BJ (cell line): ENCODE data around the gene PNPLA7. TPM values are rescaled to one million over a fixed set of nuclear protein-coding genes. Genes with fewer than 3 reads are reported as not detected.

ENCODE experiments used
- CTCF ChIA-PET: fragments of 350-600 bp; formaldehyde crosslinking; extraction: SDS; loops from one replicate; lab custom pipeline; 2021; ENCODE audit warnings: antibody characterized with exemption, inconsistent platforms; lab: Yijun Ruan, JAX
- POLR2A ChIA-PET: fragments of 300-600 bp; sonication (Branson Sonifier 250); formaldehyde crosslinking; extraction: SDS; loops from one replicate; lab custom pipeline; 2021; ENCODE audit warnings: antibody characterized with exemption; lab: Charles Lee
- DNase-seq: peaks from one replicate; pipeline ENCODE4 v3.0.0-alpha.2; 2011; ENCODE audit warnings: low read depth
- H3K27me3 ChIP-seq: 2 replicates; pipeline ENCODE4 v1.6.0; 2011; ENCODE audit warnings: low read length; ENCODE audit not compliant: control insufficient read depth, insufficient read depth
- H3K36me3 ChIP-seq: 2 replicates; pipeline ENCODE4 v1.5.1; 2011; ENCODE audit warnings: low read length; ENCODE audit not compliant: control insufficient read depth, insufficient read depth
- H3K4me3 ChIP-seq: 2 replicates; pipeline ENCODE4 v1.5.1; 2011; ENCODE audit warnings: low read depth, mild to moderate bottlenecking, control low read depth, low read length
- polyA plus RNA-seq: library from polyadenylated mRNA; depleted of rRNA; stranded (reverse); fragments of >200 nt; gene quantifications from 2 replicates; pipeline ENCODE4 v1.2.3, GENCODE V29; 2011
- TF ChIP-seq, protein P1 (sequence below): IDR thresholded peaks from 2 replicates; pipeline ENCODE4 v1.5.1; 2011; ENCODE audit warnings: low read depth, mild to moderate bottlenecking, control low read depth, inconsistent platforms, low read length, moderate library complexity; ENCODE audit not compliant: insufficient read depth

PNPLA7 gene
- polyA plus RNA-seq, 1 experiment, result 0.63 TPM

DNA sequence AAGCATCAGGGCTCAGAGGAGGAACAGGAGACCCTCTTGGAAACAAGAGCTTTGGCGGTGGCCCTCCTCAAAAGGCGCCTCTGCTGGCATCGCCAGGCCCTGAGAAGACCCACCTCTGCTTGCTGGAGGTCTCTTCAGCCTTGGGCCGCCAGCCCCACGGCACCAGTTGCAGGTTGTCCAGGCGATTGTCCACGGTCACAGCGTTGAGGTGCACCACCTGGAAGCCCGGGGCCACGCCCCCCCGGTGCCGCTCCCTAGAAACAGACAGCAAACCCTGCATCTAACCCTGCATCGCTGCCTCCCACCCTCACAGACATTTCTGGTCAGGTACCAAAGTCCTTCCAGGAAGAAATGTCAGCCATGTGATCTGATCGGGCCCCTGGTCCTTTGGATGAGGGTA is 36.7 kb upstream of the PNPLA7 start:
- CTCF ChIA-PET, result interaction anchor here (1.3 to 2.6 kb wide), 2 partner anchors 8 to 14 kb away, joined by 4 to 26 read pairs; partner anchors contain the start of gene DPH7
- Histone ChIP-seq H3K36me3 (peaks cover 37% of the 10 kb centered on the region), H3K4me3 (no peak overlapping the region), H3K27me3 (no peaks in the 10 kb centered on the region)
- POLR2A ChIA-PET, result no interaction called here
- TF ChIP-seq, protein P1, sequence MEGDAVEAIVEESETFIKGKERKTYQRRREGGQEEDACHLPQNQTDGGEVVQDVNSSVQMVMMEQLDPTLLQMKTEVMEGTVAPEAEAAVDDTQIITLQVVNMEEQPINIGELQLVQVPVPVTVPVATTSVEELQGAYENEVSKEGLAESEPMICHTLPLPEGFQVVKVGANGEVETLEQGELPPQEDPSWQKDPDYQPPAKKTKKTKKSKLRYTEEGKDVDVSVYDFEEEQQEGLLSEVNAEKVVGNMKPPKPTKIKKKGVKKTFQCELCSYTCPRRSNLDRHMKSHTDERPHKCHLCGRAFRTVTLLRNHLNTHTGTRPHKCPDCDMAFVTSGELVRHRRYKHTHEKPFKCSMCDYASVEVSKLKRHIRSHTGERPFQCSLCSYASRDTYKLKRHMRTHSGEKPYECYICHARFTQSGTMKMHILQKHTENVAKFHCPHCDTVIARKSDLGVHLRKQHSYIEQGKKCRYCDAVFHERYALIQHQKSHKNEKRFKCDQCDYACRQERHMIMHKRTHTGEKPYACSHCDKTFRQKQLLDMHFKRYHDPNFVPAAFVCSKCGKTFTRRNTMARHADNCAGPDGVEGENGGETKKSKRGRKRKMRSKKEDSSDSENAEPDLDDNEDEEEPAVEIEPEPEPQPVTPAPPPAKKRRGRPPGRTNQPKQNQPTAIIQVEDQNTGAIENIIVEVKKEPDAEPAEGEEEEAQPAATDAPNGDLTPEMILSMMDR, result no peak
- DNase-seq, result no peak

GRCh38 chr9:137583957-137584356 is 33.8 kb upstream of the PNPLA7 start:
- Histone ChIP-seq H3K4me3 (no peak overlapping the region), H3K36me3 (peaks cover 51% of the 10 kb centered on the region), H3K27me3 (no peaks in the 10 kb centered on the region)
- CTCF ChIA-PET, result no interaction called here
- POLR2A ChIA-PET, result no interaction called here
- no peak for DNase-seq
- TF ChIP-seq, protein P1, result no peak

GRCh38 chr9:137583347-137583746 is 33.1 kb upstream of the PNPLA7 start:
- DNase-seq, result no peak
- TF ChIP-seq, protein P1, result no peak
- H3K27me3 ChIP-seq, result no peaks in the 10 kb centered on the region
- ChIA-PET CTCF (no interaction called here), POLR2A (no interaction called here)
- no peak overlapping the region for H3K4me3 ChIP-seq
- H3K36me3 ChIP-seq, result peaks cover 50% of the 10 kb centered on the region

GRCh38 chr9:137582286-137582860 is 32.2 kb upstream of the PNPLA7 start:
- DNase-seq, result no peak
- ChIA-PET POLR2A (no interaction called here), CTCF (interaction anchor here (1.2 to 1.3 kb wide), 2 partner anchors 10 to 21 kb away, joined by 3 to 4 read pairs; no protein-coding TSS in a partner anchor)
- no peaks in the 10 kb centered on the region for H3K27me3 ChIP-seq
- H3K36me3 ChIP-seq, result peaks cover 42% of the 10 kb centered on the region
- no peak overlapping the region for H3K4me3 ChIP-seq
- TF ChIP-seq, protein P1, result peak; percentile 12; the same call in 1 of the 2 replicates

- ChIA-PET POLR2A (no interaction called here), CTCF (interaction anchor here (1.2 to 1.3 kb wide), 2 partner anchors 9 to 22 kb away, joined by 3 to 4 read pairs; no protein-coding TSS in a partner anchor)
- no peaks in the 10 kb centered on the region for H3K27me3 ChIP-seq
- peaks cover 38% of the 10 kb centered on the region for H3K36me3 ChIP-seq
- TF ChIP-seq, protein P1, result no peak
- H3K4me3 ChIP-seq, result no peak overlapping the region
- no peak for DNase-seq
Observed at GRCh38 chr9:137581361-137582285, 31.4 kb upstream of the PNPLA7 start.
